ENCODE measurements around the gene SHCBP1L.

GRCh38 chr1:182875889-182876288 lies 77.1 kb downstream of the SHCBP1L start:
- no peak for TF ChIP-seq MAX (IDR thresholded peaks at IDR 0.05)
- TF ChIP-seq EGR1 (IDR thresholded peaks at IDR 0.05), result no peak
- no peak for TF ChIP-seq EP300 (IDR thresholded peaks at IDR 0.05; ENCODE audit: borderline replicate concordance)
- TF ChIP-seq CEBPB (IDR thresholded peaks at IDR 0.05), result no peak
- TF ChIP-seq REST (IDR thresholded peaks at IDR 0.05; ENCODE audit: low read depth), result no peak
- no peak for TF ChIP-seq USF1 (IDR thresholded peaks at IDR 0.05)

Data from Ishikawa (cell line).